ENCODE results near the gene ZNF385B.

ZNF385B gene

GRCh38 chr2:179487010-179487731, 374.2 kb downstream of the ZNF385B start (continued):
- TF ChIP-seq ATF2 (tag by site-specific recombination; IDR thresholded peaks at IDR 0.05; ENCODE audit: low read depth), result no peak
- TF ChIP-seq ZNF239 (tag by site-specific recombination; IDR thresholded peaks at IDR 0.05), result no peak
- no peak for TF ChIP-seq ZNF561 (tag by site-specific recombination; IDR thresholded peaks at IDR 0.05; ENCODE audit: borderline replicate concordance)
- TF ChIP-seq ZNF692 (tag by site-specific recombination; IDR thresholded peaks at IDR 0.05), result no peak
- TF ChIP-seq ZNF548 (tag by site-specific recombination; IDR thresholded peaks at IDR 0.05), result no peak
- no peak for TF ChIP-seq ZNF571 (tag by site-specific recombination; IDR thresholded peaks at IDR 0.05)
- TF ChIP-seq KLF16 (tag by site-specific recombination; IDR thresholded peaks at IDR 0.05), result no peak
- no peak for TF ChIP-seq ZNF510 (tag by site-specific recombination; IDR thresholded peaks at IDR 0.05; ENCODE audit: insufficient replicate concordance)

- no peak overlapping the region for H3K4me3 ChIP-seq (ENCODE audit: low read depth, low read length)
- H3K36me3 ChIP-seq (ENCODE audit: control insufficient read depth in 2 of 2, insufficient read depth in 1 of 2, low read length in 2 of 2), result no peaks in the 10 kb centered on the region
- TF ChIP-seq ZNF350 (tag by site-specific recombination; IDR thresholded peaks at IDR 0.05) (no peak), ZNF501 (tag by site-specific recombination; IDR thresholded peaks at IDR 0.05) (no peak), ZNF132 (tag by site-specific recombination; IDR thresholded peaks at IDR 0.05; ENCODE audit: borderline replicate concordance) (no peak), ZNF645 (tag by site-specific recombination; IDR thresholded peaks at IDR 0.05) (no peak), ZNF423 (tag by site-specific recombination; IDR thresholded peaks at IDR 0.05) (no peak), FEZF1 (tag by site-specific recombination; IDR thresholded peaks at IDR 0.05) (no peak), ZNF488 (tag by site-specific recombination; IDR thresholded peaks at IDR 0.05) (no peak), ZNF654 (tag by site-specific recombination; IDR thresholded peaks at IDR 0.05; ENCODE audit: low read depth) (no peak), ZBTB26 (tag by site-specific recombination; optimal IDR thresholded peaks at IDR 0.05) (no peak), ZNF677 (tag by site-specific recombination; IDR thresholded peaks at IDR 0.05) (no peak), ZNF354C (tag by site-specific recombination; IDR thresholded peaks at IDR 0.05; ENCODE audit: borderline replicate concordance, low read depth) (no peak)
- POLR2A ChIA-PET, result no interaction called here
- H3K9me3 ChIP-seq (ENCODE audit: control insufficient read depth, insufficient read depth, low read depth, low read length), result no peaks in the 10 kb centered on the region
- CTCF ChIA-PET, result no interaction called here
- peaks cover 5% of the 10 kb centered on the region for H3K4me1 ChIP-seq (ENCODE audit: control insufficient read depth, insufficient read depth, low read length)
- no peak overlapping the region for H3K27ac ChIP-seq (ENCODE audit: extremely low read depth, low read depth, low read length)
Measured at GRCh38 chr2:179483131-179483530, 378.3 kb downstream of the ZNF385B start.
